Activated B cell treated with CpG ODN at 0.5 μM for 24 hours (primary cell): Measurements from ENCODE around the gene C3orf20. TPM values are rescaled to one million over a fixed set of nuclear protein-coding genes. Genes with fewer than 3 reads are reported as not detected.

Experiments used
- ATAC-seq: fragments of 200-7000 bp; cut with Tn5 transposase; one replicate; pipeline ENCODE4 v1.10.0; 2021; ENCODE audit warnings: low read depth, mild to moderate bottlenecking, moderate library complexity
- CTCF ChIA-PET: fragments of 350-600 bp; sonication (Branson Sonifier 250); formaldehyde crosslinking; loops from one replicate; lab custom pipeline; 2021; ENCODE audit warnings: antibody characterized with exemption; lab: Charles Lee
- POLR2A ChIA-PET: fragments of 350-600 bp; sonication (Branson Sonifier 250); formaldehyde crosslinking; loops from one replicate; lab custom pipeline; 2021; ENCODE audit warnings: antibody characterized with exemption; lab: Charles Lee
- DNase-seq: peaks from one replicate; pipeline ENCODE4 v3.0.0; 2022
- H3K27ac Mint-ChIP-seq: one replicate; pipeline ENCODE4 v1.8.0; 2020; ENCODE audit warnings: mixed read lengths
- H3K27me3 Mint-ChIP-seq: one replicate; pipeline ENCODE4 v1.8.0; 2021; ENCODE audit warnings: mixed read lengths
- H3K36me3 Mint-ChIP-seq: one replicate; pipeline ENCODE4 v1.8.0; 2021; ENCODE audit warnings: low read depth, mixed read lengths
- H3K4me1 Mint-ChIP-seq: one replicate; pipeline ENCODE4 v1.8.0; 2021; ENCODE audit warnings: mixed read lengths
- H3K4me3 Mint-ChIP-seq: one replicate; pipeline ENCODE4 v1.8.0; 2020; ENCODE audit warnings: mild to moderate bottlenecking, mixed read lengths
- H3K9me3 Mint-ChIP-seq: one replicate; pipeline ENCODE4 v1.8.0; 2020; ENCODE audit warnings: mixed read lengths
- CTCF ChIP-seq: fragments of 200-600 bp; IDR thresholded peaks from one replicate; pipeline ENCODE4 v1.8.0; 2022; ENCODE audit warnings: antibody characterized with exemption, mild to moderate bottlenecking
- intact Hi-C: fragments of 100-400 bp; cut with micrococcal nuclease; formaldehyde crosslinking; loops from one replicate; pipeline ENCODE4 v1.15.1; 2024
- total RNA-seq: library from RNA; stranded (reverse); gene quantifications from 2 replicates; pipeline ENCODE4 v1.2.3, GENCODE V29; 2022

The C3orf20 gene
- total RNA-seq, 1 donor from 2014 or later, result 0.16 TPM

GRCh38 chr3:14687360-14687759 lies 12.4 kb downstream of the C3orf20 start:
- intact Hi-C loops, result no loop called here
- peaks cover 34% of the 10 kb centered on the region for H3K4me1 Mint-ChIP-seq
- H3K27me3 Mint-ChIP-seq, result peaks cover 11% of the 10 kb centered on the region
- no peak for ATAC-seq
- no peak overlapping the region for H3K27ac Mint-ChIP-seq
- no peak for TF ChIP-seq CTCF
- no peaks in the 10 kb centered on the region for H3K36me3 Mint-ChIP-seq
- no peaks in the 10 kb centered on the region for H3K9me3 Mint-ChIP-seq
- ChIA-PET CTCF (no interaction called here), POLR2A (no interaction called here)
- DNase-seq, result no peak
- no peak overlapping the region for H3K4me3 Mint-ChIP-seq

- H3K9me3 Mint-ChIP-seq, result peaks cover 6% of the 10 kb centered on the region
- DNase-seq (no peak), ATAC-seq (no peak)
- ChIA-PET CTCF (interaction anchor here (1.3 kb wide), 1 partner anchor 15 kb away, joined by 4 read pairs; no protein-coding TSS in a partner anchor), POLR2A (no interaction called here)
- no peaks in the 10 kb centered on the region for H3K36me3 Mint-ChIP-seq
- intact Hi-C loops, result no loop called here
- H3K27ac Mint-ChIP-seq, result no peak overlapping the region
- H3K4me1 Mint-ChIP-seq, result peaks cover 34% of the 10 kb centered on the region
- no peak for TF ChIP-seq CTCF
- H3K27me3 Mint-ChIP-seq, result peaks cover 11% of the 10 kb centered on the region
- no peak overlapping the region for H3K4me3 Mint-ChIP-seq
These were observed 13.6 kb downstream of the C3orf20 start for GRCh38 chr3:14688525-14688924.

GRCh38 chr3:14689247-14689980 lies 14.5 kb downstream of the C3orf20 start:
- POLR2A ChIA-PET, result no interaction called here
- TF ChIP-seq CTCF, result no peak
- no peak for DNase-seq

GRCh38 chr3:14691239-14691638 lies 16.3 kb downstream of the C3orf20 start:
- Mint-ChIP-seq H3K36me3 (no peaks in the 10 kb centered on the region), H3K27ac (no peak overlapping the region), H3K4me1 (peaks cover 32% of the 10 kb centered on the region), H3K9me3 (peaks cover 14% of the 10 kb centered on the region), H3K4me3 (no peak overlapping the region), H3K27me3 (peaks cover 11% of the 10 kb centered on the region)
- TF ChIP-seq CTCF, result no peak
- POLR2A ChIA-PET, result no interaction called here
- DNase-seq (no peak), ATAC-seq (peak; percentile 50)
- intact Hi-C loops, result no loop called here
- CTCF ChIA-PET, result no interaction called here

More at GRCh38 chr3:14689247-14689980, 14.5 kb downstream of the C3orf20 start:
- no peaks in the 10 kb centered on the region for H3K36me3 Mint-ChIP-seq
- peaks cover 11% of the 10 kb centered on the region for H3K27me3 Mint-ChIP-seq
- H3K27ac Mint-ChIP-seq, result no peak overlapping the region
- no peak overlapping the region for H3K4me3 Mint-ChIP-seq
- H3K4me1 Mint-ChIP-seq, result peaks cover 34% of the 10 kb centered on the region
- CTCF ChIA-PET, result interaction anchor here (1.3 kb wide), 1 partner anchor 16 kb away, joined by 4 read pairs; no protein-coding TSS in a partner anchor
- intact Hi-C loops, result no loop called here
- ATAC-seq, result no peak
- peaks cover 12% of the 10 kb centered on the region for H3K9me3 Mint-ChIP-seq

- H3K9me3 Mint-ChIP-seq, result peaks cover 14% of the 10 kb centered on the region
- ATAC-seq (no peak), DNase-seq (no peak)
- intact Hi-C loops, result no loop called here
- peaks cover 11% of the 10 kb centered on the region for H3K27me3 Mint-ChIP-seq
- CTCF ChIA-PET, result no interaction called here
- no peak overlapping the region for H3K27ac Mint-ChIP-seq
- POLR2A ChIA-PET, result no interaction called here
- H3K4me3 Mint-ChIP-seq, result no peak overlapping the region
- peaks cover 32% of the 10 kb centered on the region for H3K4me1 Mint-ChIP-seq
- no peaks in the 10 kb centered on the region for H3K36me3 Mint-ChIP-seq
- TF ChIP-seq CTCF, result no peak
These were observed 16.8 kb downstream of the C3orf20 start for GRCh38 chr3:14691719-14692118.
